Uterus (tissue), 4 donors: ENCODE data around the gene AZI2. TPM values are rescaled to one million over a fixed set of nuclear protein-coding genes. Genes with fewer than 3 reads are reported as not detected.

Experiments
- DNase-seq, 2 donors: peaks; one replicate each; pipeline ENCODE4 v3.0.0-alpha.2; 2019 to 2020
- H3K27ac ChIP-seq, 2 donors: fragments of 200-600 bp; sonication (generic); 1 replicate in 1 of 2; 2 replicates in 1 of 2; pipeline ENCODE4 v1.5.1; 2016 to 2018
- H3K27me3 ChIP-seq, 2 donors: fragments of 200-600 bp; sonication (generic); one replicate each; pipeline ENCODE4 v1.5.1; 2018 to 2019; ENCODE audit warnings: control low read depth in 1 of 2
- H3K36me3 ChIP-seq, 2 donors: fragments of 200-600 bp; sonication (generic); one replicate each; pipeline ENCODE4 v1.5.1; 2019; ENCODE audit warnings: control low read depth in 1 of 2
- H3K4me1 ChIP-seq, 2 donors: fragments of 200-600 bp; sonication (generic); one replicate each; pipeline ENCODE4 v1.5.1; 2018 to 2019; ENCODE audit warnings: control low read depth in 1 of 2
- H3K4me3 ChIP-seq, 2 donors: fragments of 200-600 bp; sonication (generic); 1 replicate in 1 of 2; 2 replicates in 1 of 2; pipeline ENCODE4 v1.5.1; 2018 to 2019; ENCODE audit warnings: mild to moderate bottlenecking in 1 of 2
- H3K9me3 ChIP-seq, 2 donors: fragments of 200-600 bp; sonication (generic); one replicate each; pipeline ENCODE4 v1.5.1; 2019; ENCODE audit warnings: control low read depth in 1 of 2
- POLR2A ChIP-seq, 2 donors: fragments of 450-650 bp; IDR thresholded peaks; one replicate each; pipeline ENCODE4 v1.6.1; 2016; ENCODE audit warnings: antibody characterized with exemption in 2 of 2, mild to moderate bottlenecking in 1 of 2, moderate library complexity in 1 of 2
- intact Hi-C: fragments of 100-400 bp; cut with DNase I; formaldehyde crosslinking; loops from one replicate; pipeline ENCODE4 v1.15.1; 2023; ENCODE audit warnings: low total_unique reads
- total RNA-seq, 4 donors: library from RNA; depleted of rRNA in 3 of 4; stranded (reverse); fragments of >200 nt in 3 of 4; gene quantifications; one replicate each; pipeline versions ENCODE4 v1.1.0 to v1.2.4, GENCODE V29; 2014 to 2023
- TF ChIP-seq, protein P1 (sequence below), 4 experiments: fragments of 200-600 bp in 2 of 4; fragments of 450-650 bp in 2 of 4; sonication (generic) in 2 of 4; IDR thresholded peaks; one replicate each; pipeline ENCODE4 v1.5.1; 2016 to 2019; ENCODE audit warnings: antibody characterized with exemption in 4 of 4, mild to moderate bottlenecking in 2 of 4, moderate library complexity in 1 of 4
- donor health status: DM: yes; HTN: yes; CAD: no.

The AZI2 gene
- total RNA-seq, 4 donors from 2014 or later, result 21.8 to 129 (median 71.2) TPM

DNA sequence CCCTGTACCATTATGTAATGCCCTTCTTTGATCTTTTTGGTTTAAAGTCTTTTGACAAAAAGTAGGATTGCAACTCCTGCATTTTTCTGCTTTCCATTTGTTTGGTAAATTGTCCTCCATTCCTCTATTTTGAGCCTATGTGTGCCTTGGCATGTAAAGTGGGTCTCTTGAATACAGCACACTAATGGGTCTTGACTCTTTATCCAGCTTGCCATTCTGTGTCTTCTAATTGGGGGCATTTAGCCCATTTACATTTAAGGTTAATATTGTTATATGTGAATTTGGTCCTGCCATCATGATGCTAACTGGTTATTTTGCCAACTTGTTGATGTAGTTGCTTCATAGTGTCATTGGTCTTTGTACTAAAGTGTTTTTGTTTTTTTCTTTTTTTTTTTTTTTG lies 74.8 kb downstream of the AZI2 start:
- Histone ChIP-seq H3K27ac (no peak overlapping the region), H3K4me1 (no peaks in the 10 kb centered on the region), H3K9me3 (peaks cover 0 to 12% of the 10 kb centered on the region in 2 donors), H3K27me3 (no peaks in the 10 kb centered on the region), H3K4me3 (no peak overlapping the region), H3K36me3 (no peaks in the 10 kb centered on the region)
- intact Hi-C loops, result no loop called here
- TF ChIP-seq, protein P1, sequence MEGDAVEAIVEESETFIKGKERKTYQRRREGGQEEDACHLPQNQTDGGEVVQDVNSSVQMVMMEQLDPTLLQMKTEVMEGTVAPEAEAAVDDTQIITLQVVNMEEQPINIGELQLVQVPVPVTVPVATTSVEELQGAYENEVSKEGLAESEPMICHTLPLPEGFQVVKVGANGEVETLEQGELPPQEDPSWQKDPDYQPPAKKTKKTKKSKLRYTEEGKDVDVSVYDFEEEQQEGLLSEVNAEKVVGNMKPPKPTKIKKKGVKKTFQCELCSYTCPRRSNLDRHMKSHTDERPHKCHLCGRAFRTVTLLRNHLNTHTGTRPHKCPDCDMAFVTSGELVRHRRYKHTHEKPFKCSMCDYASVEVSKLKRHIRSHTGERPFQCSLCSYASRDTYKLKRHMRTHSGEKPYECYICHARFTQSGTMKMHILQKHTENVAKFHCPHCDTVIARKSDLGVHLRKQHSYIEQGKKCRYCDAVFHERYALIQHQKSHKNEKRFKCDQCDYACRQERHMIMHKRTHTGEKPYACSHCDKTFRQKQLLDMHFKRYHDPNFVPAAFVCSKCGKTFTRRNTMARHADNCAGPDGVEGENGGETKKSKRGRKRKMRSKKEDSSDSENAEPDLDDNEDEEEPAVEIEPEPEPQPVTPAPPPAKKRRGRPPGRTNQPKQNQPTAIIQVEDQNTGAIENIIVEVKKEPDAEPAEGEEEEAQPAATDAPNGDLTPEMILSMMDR (IDR thresholded peaks at IDR 0.05), result no peak
- no peak for TF ChIP-seq POLR2A (IDR thresholded peaks at IDR 0.05)
- no peak for DNase-seq

Other genes starting within 250 kb of the AZI2 start
- gene CMC1, start 107.2 kb downstream of the AZI2 start, total RNA-seq, result 10 to 100 TPM in 1 of 4 donors, 1 to 10 TPM in 3; 2.0 to 17.8 (median 3.9) TPM
- gene ZCWPW2, start 103 bp downstream of the AZI2 start, total RNA-seq, result 1 to 10 TPM in 2 of 4 donors, not detected in 2; 1.5 to 2.6 TPM